K562 (cell line): Measurements from ENCODE around the gene ATMIN. TPM values are rescaled to one million over a fixed set of nuclear protein-coding genes. Genes with fewer than 3 reads are reported as not detected.

ENCODE experiments used
- CBFA2T2 ChIP-seq: fragments of 450-650 bp; conservative IDR thresholded peaks from 2 replicates; pipeline ENCODE4 v1.6.1; 2017; ENCODE audit warnings: mild to moderate bottlenecking
- RBFOX2 ChIP-seq: fragments of 200-400 bp; formaldehyde crosslinking; IDR thresholded peaks from 2 replicates; pipeline ENCODE4 v1.6.1; 2017; ENCODE audit warnings: low read depth, mild to moderate bottlenecking, low read length, moderate library complexity
- SIN3A ChIP-seq, 2 experiments: fragments of 150-350 bp in 1 of 2; IDR thresholded peaks; 2 replicates each; pipeline ENCODE4 v1.6.1; 2011 to 2016; ENCODE audit warnings: borderline replicate concordance in 2 of 2, low read depth in 2 of 2, low read length in 2 of 2, mild to moderate bottlenecking in 2 of 2, moderate library complexity in 2 of 2; ENCODE audit not compliant: control insufficient read depth in 1 of 2
- TBP ChIP-seq: optimal IDR thresholded peaks from 2 replicates; pipeline ENCODE3; 2011; ENCODE audit warnings: low read depth, low read length, improper control_type of control experiment
- ZNF384 ChIP-seq: IDR thresholded peaks from 2 replicates; pipeline ENCODE4 v1.6.1; 2012; ENCODE audit warnings: low read depth, low read length, improper control_type of control experiment
- polyA plus RNA-seq, 8 experiments: library from polyadenylated mRNA; depleted of rRNA in 4 of 8; stranded (reverse) in 5 of 8; unstranded in 3 of 8; fragments of >200 nt; fragmentation: Nextera tagmentation in 2 of 8; fragmentation: Illumina TruSeq in 1 of 8; extraction: Ambion mirVana in 2 of 8; extraction: Trizol in 1 of 8; gene quantifications; 2 replicates each; pipeline versions ENCODE4 v1.2.1 to v1.2.3, GENCODE V29; 2011 to 2014; ENCODE audit warnings: inconsistent platforms in 1 of 8, missing spikeins in 1 of 8
- total RNA-seq, 7 experiments: library from RNA; depleted of rRNA in 6 of 7; stranded (reverse); fragments of >200 nt in 6 of 7; fragmentation: Illumina TruSeq in 2 of 7; extraction: Trizol in 2 of 7; gene quantifications; 2 replicates each; pipeline versions ENCODE4 v1.2.1 to v1.2.3, GENCODE V29; 2011 to 2021; ENCODE audit warnings: low replicate concordance in 1 of 7
- TF ChIP-seq, protein P1 (sequence below): fragments of 450-650 bp; IDR thresholded peaks from 2 replicates; pipeline ENCODE4 v1.6.1; 2016; ENCODE audit warnings: mild to moderate bottlenecking
- TF ChIP-seq, protein P2 (sequence below): fragments of 450-650 bp; IDR thresholded peaks from 2 replicates; pipeline ENCODE4 v1.6.1; 2016; ENCODE audit warnings: low read depth
- TF ChIP-seq, protein P3 (sequence below): fragments of 450-650 bp; IDR thresholded peaks from 2 replicates; pipeline ENCODE4 v1.6.1; 2016; ENCODE audit warnings: antibody characterized with exemption
- TF ChIP-seq, protein P4 (sequence below): IDR thresholded peaks from 2 replicates; pipeline ENCODE4 v1.6.1; 2016; ENCODE audit warnings: missing genetic modification characterization, missing compliant biosample characterization
- TF ChIP-seq, protein P5 (sequence below), 2 experiments: fragments of 450-650 bp in 1 of 2; sonication (generic) in 1 of 2; formaldehyde crosslinking; conservative IDR thresholded peaks; 2 replicates each; pipeline versions ENCODE4 v1.4.0 to v1.8.1; 2020 to 2022; ENCODE audit warnings: mild to moderate bottlenecking in 1 of 2, missing genetic modification reagents in 1 of 2
- TF ChIP-seq, protein P6 (sequence below): sonication (generic); formaldehyde crosslinking; IDR thresholded peaks from 2 replicates; pipeline ENCODE4 v1.5.0; 2020; ENCODE audit warnings: missing genetic modification reagents

ATMIN gene
- total and polyA plus RNA-seq, 9 of the 15 experiments (the other 6 are each of a cell fraction or from before 2014, with no cell fraction given), result 6.7 to 40.9 (median 23.4) TPM

DNA sequence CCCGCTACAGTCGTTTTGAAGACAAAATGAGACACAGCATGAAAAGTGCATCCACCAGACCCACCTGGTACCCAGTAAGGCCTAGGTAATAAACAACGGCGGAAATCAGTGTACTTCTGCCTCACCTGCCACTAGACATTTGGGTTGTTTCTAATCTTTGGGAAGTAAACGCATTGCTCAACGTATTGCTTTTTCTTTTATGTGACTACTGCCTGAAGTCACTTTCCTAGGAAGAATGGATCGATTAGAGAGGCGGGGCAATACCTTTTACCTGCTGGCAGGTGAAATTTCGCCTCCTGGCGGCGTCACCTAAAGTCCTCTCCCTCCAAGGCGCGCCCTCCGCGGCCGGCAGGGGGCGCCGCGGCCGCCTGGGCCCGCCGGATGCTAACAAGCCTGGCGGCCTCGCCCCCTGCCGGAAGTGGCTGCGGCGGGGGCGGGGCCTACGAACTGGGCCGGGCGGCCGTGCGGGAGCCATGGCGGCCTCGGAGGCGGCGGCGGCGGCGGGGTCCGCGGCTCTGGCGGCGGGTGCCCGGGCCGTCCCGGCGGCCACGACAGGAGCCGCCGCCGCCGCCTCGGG is at the start of gene ATMIN (continued):
- TF ChIP-seq, protein P1, sequence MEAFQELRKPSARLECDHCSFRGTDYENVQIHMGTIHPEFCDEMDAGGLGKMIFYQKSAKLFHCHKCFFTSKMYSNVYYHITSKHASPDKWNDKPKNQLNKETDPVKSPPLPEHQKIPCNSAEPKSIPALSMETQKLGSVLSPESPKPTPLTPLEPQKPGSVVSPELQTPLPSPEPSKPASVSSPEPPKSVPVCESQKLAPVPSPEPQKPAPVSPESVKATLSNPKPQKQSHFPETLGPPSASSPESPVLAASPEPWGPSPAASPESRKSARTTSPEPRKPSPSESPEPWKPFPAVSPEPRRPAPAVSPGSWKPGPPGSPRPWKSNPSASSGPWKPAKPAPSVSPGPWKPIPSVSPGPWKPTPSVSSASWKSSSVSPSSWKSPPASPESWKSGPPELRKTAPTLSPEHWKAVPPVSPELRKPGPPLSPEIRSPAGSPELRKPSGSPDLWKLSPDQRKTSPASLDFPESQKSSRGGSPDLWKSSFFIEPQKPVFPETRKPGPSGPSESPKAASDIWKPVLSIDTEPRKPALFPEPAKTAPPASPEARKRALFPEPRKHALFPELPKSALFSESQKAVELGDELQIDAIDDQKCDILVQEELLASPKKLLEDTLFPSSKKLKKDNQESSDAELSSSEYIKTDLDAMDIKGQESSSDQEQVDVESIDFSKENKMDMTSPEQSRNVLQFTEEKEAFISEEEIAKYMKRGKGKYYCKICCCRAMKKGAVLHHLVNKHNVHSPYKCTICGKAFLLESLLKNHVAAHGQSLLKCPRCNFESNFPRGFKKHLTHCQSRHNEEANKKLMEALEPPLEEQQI, result no peak
- TF ChIP-seq, protein P2, sequence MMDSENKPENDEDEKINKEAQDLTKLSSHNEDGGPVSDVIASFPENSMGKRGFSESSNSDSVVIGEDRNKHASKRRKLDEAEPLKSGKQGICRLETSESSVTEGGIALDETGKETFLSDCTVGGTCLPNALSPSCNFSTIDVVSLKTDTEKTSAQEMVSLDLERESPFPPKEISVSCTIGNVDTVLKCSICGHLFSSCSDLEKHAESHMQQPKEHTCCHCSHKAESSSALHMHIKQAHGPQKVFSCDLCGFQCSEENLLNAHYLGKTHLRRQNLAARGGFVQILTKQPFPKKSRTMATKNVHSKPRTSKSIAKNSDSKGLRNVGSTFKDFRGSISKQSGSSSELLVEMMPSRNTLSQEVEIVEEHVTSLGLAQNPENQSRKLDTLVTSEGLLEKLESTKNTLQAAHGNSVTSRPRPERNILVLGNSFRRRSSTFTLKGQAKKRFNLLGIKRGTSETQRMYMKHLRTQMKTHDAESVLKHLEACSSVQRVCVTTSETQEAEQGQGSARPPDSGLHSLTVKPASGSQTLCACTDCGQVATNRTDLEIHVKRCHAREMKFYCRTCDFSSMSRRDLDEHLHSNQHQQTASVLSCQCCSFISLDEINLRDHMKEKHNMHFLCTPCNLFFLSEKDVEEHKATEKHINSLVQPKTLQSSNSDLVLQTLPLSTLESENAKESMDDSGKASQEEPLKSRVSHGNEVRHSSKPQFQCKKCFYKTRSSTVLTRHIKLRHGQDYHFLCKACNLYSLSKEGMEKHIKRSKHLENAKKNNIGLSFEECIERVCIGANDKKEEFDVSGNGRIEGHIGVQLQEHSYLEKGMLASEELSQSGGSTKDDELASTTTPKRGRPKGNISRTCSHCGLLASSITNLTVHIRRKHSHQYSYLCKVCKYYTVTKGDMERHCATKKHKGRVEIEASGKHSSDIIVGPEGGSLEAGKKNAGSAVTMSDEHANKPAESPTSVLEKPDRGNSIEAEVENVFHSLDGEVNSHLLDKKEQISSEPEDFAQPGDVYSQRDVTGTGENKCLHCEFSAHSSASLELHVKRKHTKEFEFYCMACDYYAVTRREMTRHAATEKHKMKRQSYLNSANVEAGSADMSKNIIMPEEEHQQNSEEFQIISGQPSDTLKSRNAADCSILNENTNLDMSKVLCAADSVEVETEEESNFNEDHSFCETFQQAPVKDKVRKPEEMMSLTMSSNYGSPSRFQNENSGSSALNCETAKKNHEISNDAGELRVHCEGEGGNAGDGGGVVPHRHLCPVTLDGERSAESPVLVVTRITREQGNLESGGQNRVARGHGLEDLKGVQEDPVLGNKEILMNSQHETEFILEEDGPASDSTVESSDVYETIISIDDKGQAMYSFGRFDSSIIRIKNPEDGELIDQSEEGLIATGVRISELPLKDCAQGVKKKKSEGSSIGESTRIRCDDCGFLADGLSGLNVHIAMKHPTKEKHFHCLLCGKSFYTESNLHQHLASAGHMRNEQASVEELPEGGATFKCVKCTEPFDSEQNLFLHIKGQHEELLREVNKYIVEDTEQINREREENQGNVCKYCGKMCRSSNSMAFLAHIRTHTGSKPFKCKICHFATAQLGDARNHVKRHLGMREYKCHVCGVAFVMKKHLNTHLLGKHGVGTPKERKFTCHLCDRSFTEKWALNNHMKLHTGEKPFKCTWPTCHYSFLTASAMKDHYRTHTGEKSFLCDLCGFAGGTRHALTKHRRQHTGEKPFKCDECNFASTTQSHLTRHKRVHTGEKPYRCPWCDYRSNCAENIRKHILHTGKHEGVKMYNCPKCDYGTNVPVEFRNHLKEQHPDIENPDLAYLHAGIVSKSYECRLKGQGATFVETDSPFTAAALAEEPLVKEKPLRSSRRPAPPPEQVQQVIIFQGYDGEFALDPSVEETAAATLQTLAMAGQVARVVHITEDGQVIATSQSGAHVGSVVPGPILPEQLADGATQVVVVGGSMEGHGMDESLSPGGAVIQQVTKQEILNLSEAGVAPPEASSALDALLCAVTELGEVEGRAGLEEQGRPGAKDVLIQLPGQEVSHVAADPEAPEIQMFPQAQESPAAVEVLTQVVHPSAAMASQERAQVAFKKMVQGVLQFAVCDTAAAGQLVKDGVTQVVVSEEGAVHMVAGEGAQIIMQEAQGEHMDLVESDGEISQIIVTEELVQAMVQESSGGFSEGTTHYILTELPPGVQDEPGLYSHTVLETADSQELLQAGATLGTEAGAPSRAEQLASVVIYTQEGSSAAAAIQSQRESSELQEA, result no peak
- TF ChIP-seq RBFOX2 (peak; percentile 66), TBP (peak; percentile 17), ZNF384 (peak; percentile 28; the same call in 1 of the 2 replicates), CBFA2T2 (no peak), SIN3A (IDR thresholded peaks at IDR 0.05; ENCODE audit: borderline replicate concordance in 2 of 2, control insufficient read depth in 1 of 2, low read depth in 2 of 2, low read length in 2 of 2) (peak; percentile 53 to 78; a peak in 2 of 4 replicates)
- TF ChIP-seq, protein P3, sequence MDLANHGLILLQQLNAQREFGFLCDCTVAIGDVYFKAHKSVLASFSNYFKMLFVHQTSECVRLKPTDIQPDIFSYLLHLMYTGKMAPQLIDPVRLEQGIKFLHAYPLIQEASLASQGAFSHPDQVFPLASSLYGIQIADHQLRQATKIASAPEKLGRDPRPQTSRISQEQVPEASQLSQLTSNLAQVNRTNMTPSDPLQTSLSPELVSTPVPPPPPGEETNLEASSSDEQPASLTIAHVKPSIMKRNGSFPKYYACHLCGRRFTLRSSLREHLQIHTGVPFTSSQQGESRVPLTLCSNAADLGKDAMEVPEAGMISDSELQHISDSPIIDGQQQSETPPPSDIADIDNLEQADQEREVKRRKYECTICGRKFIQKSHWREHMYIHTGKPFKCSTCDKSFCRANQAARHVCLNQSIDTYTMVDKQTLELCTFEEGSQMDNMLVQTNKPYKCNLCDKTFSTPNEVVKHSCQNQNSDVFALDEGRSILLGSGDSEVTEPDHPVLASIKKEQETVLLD, result no peak
- TF ChIP-seq, protein P4, sequence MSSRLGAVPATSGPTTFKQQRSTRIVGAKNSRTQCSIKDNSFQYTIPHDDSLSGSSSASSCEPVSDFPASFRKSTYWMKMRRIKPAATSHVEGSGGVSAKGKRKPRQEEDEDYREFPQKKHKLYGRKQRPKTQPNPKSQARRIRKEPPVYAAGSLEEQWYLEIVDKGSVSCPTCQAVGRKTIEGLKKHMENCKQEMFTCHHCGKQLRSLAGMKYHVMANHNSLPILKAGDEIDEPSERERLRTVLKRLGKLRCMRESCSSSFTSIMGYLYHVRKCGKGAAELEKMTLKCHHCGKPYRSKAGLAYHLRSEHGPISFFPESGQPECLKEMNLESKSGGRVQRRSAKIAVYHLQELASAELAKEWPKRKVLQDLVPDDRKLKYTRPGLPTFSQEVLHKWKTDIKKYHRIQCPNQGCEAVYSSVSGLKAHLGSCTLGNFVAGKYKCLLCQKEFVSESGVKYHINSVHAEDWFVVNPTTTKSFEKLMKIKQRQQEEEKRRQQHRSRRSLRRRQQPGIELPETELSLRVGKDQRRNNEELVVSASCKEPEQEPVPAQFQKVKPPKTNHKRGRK (tag), result no peak
- TF ChIP-seq, protein P5, sequence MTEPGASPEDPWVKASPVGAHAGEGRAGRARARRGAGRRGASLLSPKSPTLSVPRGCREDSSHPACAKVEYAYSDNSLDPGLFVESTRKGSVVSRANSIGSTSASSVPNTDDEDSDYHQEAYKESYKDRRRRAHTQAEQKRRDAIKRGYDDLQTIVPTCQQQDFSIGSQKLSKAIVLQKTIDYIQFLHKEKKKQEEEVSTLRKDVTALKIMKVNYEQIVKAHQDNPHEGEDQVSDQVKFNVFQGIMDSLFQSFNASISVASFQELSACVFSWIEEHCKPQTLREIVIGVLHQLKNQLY (CRISPR knock-in tag; conservative IDR thresholded peaks at IDR 0.05), result no peak
- TF ChIP-seq, protein P6, sequence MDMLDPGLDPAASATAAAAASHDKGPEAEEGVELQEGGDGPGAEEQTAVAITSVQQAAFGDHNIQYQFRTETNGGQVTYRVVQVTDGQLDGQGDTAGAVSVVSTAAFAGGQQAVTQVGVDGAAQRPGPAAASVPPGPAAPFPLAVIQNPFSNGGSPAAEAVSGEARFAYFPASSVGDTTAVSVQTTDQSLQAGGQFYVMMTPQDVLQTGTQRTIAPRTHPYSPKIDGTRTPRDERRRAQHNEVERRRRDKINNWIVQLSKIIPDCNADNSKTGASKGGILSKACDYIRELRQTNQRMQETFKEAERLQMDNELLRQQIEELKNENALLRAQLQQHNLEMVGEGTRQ, result no peak
